Measurements from ENCODE around the gene GLIS1. TPM values are rescaled to one million over a fixed set of nuclear protein-coding genes. Genes with fewer than 3 reads are reported as not detected.

GLIS1 gene
- total RNA-seq, 1 donor from 2014 or later, result 0.07 TPM

DNA sequence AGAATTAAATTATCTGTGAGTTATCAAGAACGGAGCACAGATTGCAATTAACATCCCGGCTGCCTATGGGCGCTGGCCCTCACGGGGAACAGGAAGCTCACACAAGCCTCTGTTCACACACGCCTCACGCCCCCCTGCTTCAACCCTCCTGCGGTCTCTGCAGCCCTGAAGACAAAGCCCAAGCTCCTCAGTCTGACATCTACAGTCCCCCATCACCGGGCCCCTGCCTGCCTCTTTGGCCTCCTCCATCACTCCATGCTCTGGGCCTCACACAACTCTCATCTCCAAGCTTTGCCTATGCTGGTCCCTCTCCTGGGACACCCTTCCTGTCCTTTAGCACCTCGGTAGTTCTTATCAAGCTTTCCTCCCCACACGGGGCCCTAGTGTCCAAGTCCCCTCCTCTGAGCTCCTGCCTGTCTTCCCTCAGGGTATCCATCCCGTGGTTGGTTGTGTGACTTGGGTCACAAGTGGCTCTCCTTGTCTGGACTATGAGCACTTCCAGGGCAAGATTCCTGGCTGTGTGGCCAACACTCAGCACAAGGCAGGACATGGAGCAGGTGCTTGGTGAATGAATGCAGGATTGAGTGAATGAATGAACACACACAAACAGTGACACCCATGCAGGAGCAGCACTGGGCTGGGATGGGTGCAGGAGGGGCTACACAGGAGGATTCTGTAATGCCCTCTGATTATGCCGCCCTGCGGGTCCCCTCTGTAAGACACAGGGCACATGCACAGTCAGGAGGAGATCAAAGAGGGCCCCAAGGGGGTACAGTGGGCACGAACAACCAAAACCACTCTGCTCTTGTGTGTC is 163.6 kb downstream of the GLIS1 start:
- H3K4me3 Mint-ChIP-seq (ENCODE audit: unreplicated experiment), result no peak overlapping the region
- H3K27me3 Mint-ChIP-seq (ENCODE audit: low read depth, unreplicated experiment), result peaks cover 34% of the 10 kb centered on the region
- FAIRE-seq, result no peak
- peaks cover 82% of the 10 kb centered on the region for H4K20me1 ChIP-seq (ENCODE audit: insufficient read depth, low read length)
- no peak overlapping the region for H3K4me2 ChIP-seq (ENCODE audit: low read length)
- H3K4me3 ChIP-seq (ENCODE audit: insufficient read depth, low read depth, low read length), result no peak overlapping the region
- H3K4me1 ChIP-seq (ENCODE audit: insufficient read depth, low read length), result peaks cover 6% of the 10 kb centered on the region
- no peaks in the 10 kb centered on the region for H3K9me3 Mint-ChIP-seq (ENCODE audit: unreplicated experiment)
- no peaks in the 10 kb centered on the region for H3K27me3 ChIP-seq (ENCODE audit: insufficient read depth, low read length)
- H3K36me3 Mint-ChIP-seq (ENCODE audit: low read depth, unreplicated experiment), result no peaks in the 10 kb centered on the region
- no peak for DNase-seq (ENCODE audit: low read depth)
- H2AFZ ChIP-seq (ENCODE audit: low read depth, low read length), result no peak overlapping the region
- peaks cover 15% of the 10 kb centered on the region for H3K79me2 ChIP-seq (ENCODE audit: insufficient read depth, low read length)
- peaks cover 5% of the 10 kb centered on the region for H3K4me1 Mint-ChIP-seq (ENCODE audit: low read depth, unreplicated experiment)
- no peak overlapping the region for H3K9ac ChIP-seq (ENCODE audit: low read length)
- no peaks in the 10 kb centered on the region for H3K9me3 ChIP-seq (ENCODE audit: insufficient read depth, low read depth, low read length)
- H3K27ac Mint-ChIP-seq (ENCODE audit: unreplicated experiment), result no peak overlapping the region
- H3K27ac ChIP-seq (ENCODE audit: low read depth, low read length), result no peak overlapping the region
- no peaks in the 10 kb centered on the region for H3K36me3 ChIP-seq (ENCODE audit: insufficient read depth, low read length)
- no peak for TF ChIP-seq EZH2 (IDR thresholded peaks at IDR 0.05; ENCODE audit: insufficient read depth, low read length)
- TF ChIP-seq, protein P1, sequence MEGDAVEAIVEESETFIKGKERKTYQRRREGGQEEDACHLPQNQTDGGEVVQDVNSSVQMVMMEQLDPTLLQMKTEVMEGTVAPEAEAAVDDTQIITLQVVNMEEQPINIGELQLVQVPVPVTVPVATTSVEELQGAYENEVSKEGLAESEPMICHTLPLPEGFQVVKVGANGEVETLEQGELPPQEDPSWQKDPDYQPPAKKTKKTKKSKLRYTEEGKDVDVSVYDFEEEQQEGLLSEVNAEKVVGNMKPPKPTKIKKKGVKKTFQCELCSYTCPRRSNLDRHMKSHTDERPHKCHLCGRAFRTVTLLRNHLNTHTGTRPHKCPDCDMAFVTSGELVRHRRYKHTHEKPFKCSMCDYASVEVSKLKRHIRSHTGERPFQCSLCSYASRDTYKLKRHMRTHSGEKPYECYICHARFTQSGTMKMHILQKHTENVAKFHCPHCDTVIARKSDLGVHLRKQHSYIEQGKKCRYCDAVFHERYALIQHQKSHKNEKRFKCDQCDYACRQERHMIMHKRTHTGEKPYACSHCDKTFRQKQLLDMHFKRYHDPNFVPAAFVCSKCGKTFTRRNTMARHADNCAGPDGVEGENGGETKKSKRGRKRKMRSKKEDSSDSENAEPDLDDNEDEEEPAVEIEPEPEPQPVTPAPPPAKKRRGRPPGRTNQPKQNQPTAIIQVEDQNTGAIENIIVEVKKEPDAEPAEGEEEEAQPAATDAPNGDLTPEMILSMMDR (IDR thresholded peaks at IDR 0.05; ENCODE audit: insufficient read depth, low read depth, low read length), result no peak

DNA sequence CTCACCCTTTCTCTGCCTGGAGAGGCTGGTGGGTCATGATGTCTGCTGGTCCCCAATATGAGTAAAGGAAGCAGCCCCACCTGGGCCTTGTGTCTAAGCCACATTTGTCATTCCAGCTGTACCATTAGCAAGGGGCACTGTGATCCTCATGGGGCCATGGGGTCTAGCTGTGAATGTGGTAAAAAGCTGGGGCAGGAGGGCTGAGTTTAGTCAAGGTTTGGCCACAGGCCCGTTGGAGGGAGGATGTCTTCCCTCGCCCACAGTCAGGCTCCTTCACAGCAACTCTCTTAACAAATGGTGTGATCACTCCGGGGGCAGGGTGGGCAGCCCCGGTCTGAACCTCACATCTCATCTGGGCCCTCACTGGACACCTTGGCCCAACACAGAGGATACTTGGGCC is 164.3 kb downstream of the GLIS1 start:
- Histone ChIP-seq H3K79me2 (ENCODE audit: insufficient read depth, low read length) (peaks cover 15% of the 10 kb centered on the region), H3K9ac (ENCODE audit: low read length) (no peak overlapping the region), H3K4me2 (ENCODE audit: low read length) (no peak overlapping the region), H2AFZ (ENCODE audit: low read depth, low read length) (no peak overlapping the region), H3K27ac (ENCODE audit: low read depth, low read length) (no peak overlapping the region), H3K4me1 (ENCODE audit: insufficient read depth, low read length) (peaks cover 6% of the 10 kb centered on the region), H3K36me3 (ENCODE audit: insufficient read depth, low read length) (no peaks in the 10 kb centered on the region), H3K4me3 (ENCODE audit: insufficient read depth, low read depth, low read length) (no peak overlapping the region), H3K9me3 (ENCODE audit: insufficient read depth, low read depth, low read length) (no peaks in the 10 kb centered on the region), H4K20me1 (ENCODE audit: insufficient read depth, low read length) (peaks cover 82% of the 10 kb centered on the region), H3K27me3 (ENCODE audit: insufficient read depth, low read length) (no peaks in the 10 kb centered on the region)
- TF ChIP-seq, protein P1 (IDR thresholded peaks at IDR 0.05; ENCODE audit: insufficient read depth, low read depth, low read length), result no peak
- no peak for TF ChIP-seq EZH2 (IDR thresholded peaks at IDR 0.05; ENCODE audit: insufficient read depth, low read length)
- no peak for FAIRE-seq
- no peaks in the 10 kb centered on the region for H3K9me3 Mint-ChIP-seq (ENCODE audit: unreplicated experiment)
- no peaks in the 10 kb centered on the region for H3K36me3 Mint-ChIP-seq (ENCODE audit: low read depth, unreplicated experiment)
- H3K27me3 Mint-ChIP-seq (ENCODE audit: low read depth, unreplicated experiment), result peaks cover 33% of the 10 kb centered on the region
- H3K27ac Mint-ChIP-seq (ENCODE audit: unreplicated experiment), result no peak overlapping the region
- H3K4me3 Mint-ChIP-seq (ENCODE audit: unreplicated experiment), result no peak overlapping the region
- H3K4me1 Mint-ChIP-seq (ENCODE audit: low read depth, unreplicated experiment), result peaks cover 5% of the 10 kb centered on the region
- no peak for DNase-seq (ENCODE audit: low read depth)

DNA sequence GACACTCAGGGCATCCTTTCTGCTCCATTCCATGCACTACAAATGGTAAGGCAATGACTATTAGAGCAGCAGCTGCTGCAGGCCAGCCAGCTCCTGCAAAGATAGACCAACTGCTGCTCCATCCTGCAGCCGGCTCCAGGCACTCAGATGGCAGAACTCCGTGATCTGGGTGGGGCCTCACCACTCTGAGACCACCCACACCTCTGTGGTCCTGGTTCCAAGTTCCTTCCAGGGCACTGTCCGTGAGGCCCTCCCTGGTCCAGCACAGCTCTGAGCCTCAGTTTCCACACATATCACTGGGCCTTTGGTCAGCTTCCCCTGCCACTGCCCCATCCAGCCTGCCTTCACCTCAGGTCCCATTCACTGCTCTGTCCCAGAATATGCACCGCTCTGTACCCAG is 165.0 kb downstream of the GLIS1 start:
- DNase-seq (ENCODE audit: low read depth), result no peak
- FAIRE-seq, result no peak

More for the DNA sequence above, 165.0 kb downstream of the GLIS1 start:
- H3K4me2 ChIP-seq (ENCODE audit: low read length), result no peak overlapping the region
- no peaks in the 10 kb centered on the region for H3K36me3 ChIP-seq (ENCODE audit: insufficient read depth, low read length)
- peaks cover 85% of the 10 kb centered on the region for H4K20me1 ChIP-seq (ENCODE audit: insufficient read depth, low read length)
- H3K9ac ChIP-seq (ENCODE audit: low read length), result no peak overlapping the region
- no peaks in the 10 kb centered on the region for H3K9me3 Mint-ChIP-seq (ENCODE audit: unreplicated experiment)
- H3K36me3 Mint-ChIP-seq (ENCODE audit: low read depth, unreplicated experiment), result no peaks in the 10 kb centered on the region
- no peak overlapping the region for H3K27ac ChIP-seq (ENCODE audit: low read depth, low read length)
- peaks cover 33% of the 10 kb centered on the region for H3K27me3 Mint-ChIP-seq (ENCODE audit: low read depth, unreplicated experiment)
- no peak overlapping the region for H3K4me3 ChIP-seq (ENCODE audit: insufficient read depth, low read depth, low read length)
- TF ChIP-seq, protein P1 (IDR thresholded peaks at IDR 0.05; ENCODE audit: insufficient read depth, low read depth, low read length), result no peak
- no peak for TF ChIP-seq EZH2 (IDR thresholded peaks at IDR 0.05; ENCODE audit: insufficient read depth, low read length)
- no peak overlapping the region for H3K4me3 Mint-ChIP-seq (ENCODE audit: unreplicated experiment)
- no peaks in the 10 kb centered on the region for H3K9me3 ChIP-seq (ENCODE audit: insufficient read depth, low read depth, low read length)
- H3K27ac Mint-ChIP-seq (ENCODE audit: unreplicated experiment), result no peak overlapping the region
- H3K4me1 ChIP-seq (ENCODE audit: insufficient read depth, low read length), result peaks cover 6% of the 10 kb centered on the region
- peaks cover 11% of the 10 kb centered on the region for H3K79me2 ChIP-seq (ENCODE audit: insufficient read depth, low read length)
- no peaks in the 10 kb centered on the region for H3K27me3 ChIP-seq (ENCODE audit: insufficient read depth, low read length)
- no peak overlapping the region for H2AFZ ChIP-seq (ENCODE audit: low read depth, low read length)
- H3K4me1 Mint-ChIP-seq (ENCODE audit: low read depth, unreplicated experiment), result peaks cover 5% of the 10 kb centered on the region
